Middle frontal gyrus (tissue), 1 donor: ENCODE data around the gene IL6R.
"Not testable (repeated sequence)": the region's sequence is repeated elsewhere in the genome, so short reads cannot be mapped to it uniquely, and the experiment has no call there.

Source experiments
- DNase-seq: peaks from one replicate; pipeline ENCODE4 v3.0.0-alpha.2; 2015; ENCODE audit warnings: low spot score; ENCODE audit errors: extremely low spot score

IL6R gene

GRCh38 chr1:154404984-154405746 is at the start of gene IL6R:
Gene IL6R, plus strand, starts transcription at chr1:154405343. Its CDS starts 287 bp downstream, at chr1:154405630.
- DNase-seq: peak; percentile 52

DNA sequence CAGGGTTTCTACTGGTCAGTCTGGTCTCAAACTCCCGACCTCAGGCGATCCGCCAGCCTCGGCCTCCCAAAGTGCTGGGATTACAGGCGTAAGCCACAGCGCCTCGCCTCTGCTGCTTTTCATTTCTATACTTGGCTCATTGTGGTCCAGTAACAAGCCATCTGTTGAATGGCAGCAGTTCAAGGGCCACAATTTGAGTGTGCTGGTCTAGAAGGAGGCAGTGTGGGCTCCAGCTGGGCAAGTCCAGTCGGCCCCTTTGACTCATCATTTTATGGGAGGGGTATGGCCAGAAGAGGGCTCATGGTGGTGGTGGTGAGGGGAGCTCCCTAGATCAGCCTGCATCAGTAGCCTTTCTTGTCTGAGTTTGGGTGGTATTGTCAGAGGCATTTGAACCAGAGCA is 46.6 kb upstream of the IL6R start:
- DNase-seq: no peak

- DNase-seq: no peak
These were observed 44.9 kb upstream of the IL6R start for GRCh38 chr1:154360288-154360687.

- not testable (repeated sequence) for DNase-seq
These were observed 44.3 kb upstream of the IL6R start for GRCh38 chr1:154360881-154361280.

- no peak for DNase-seq
These were observed 43.8 kb upstream of the IL6R start for GRCh38 chr1:154361357-154361756.

DNA sequence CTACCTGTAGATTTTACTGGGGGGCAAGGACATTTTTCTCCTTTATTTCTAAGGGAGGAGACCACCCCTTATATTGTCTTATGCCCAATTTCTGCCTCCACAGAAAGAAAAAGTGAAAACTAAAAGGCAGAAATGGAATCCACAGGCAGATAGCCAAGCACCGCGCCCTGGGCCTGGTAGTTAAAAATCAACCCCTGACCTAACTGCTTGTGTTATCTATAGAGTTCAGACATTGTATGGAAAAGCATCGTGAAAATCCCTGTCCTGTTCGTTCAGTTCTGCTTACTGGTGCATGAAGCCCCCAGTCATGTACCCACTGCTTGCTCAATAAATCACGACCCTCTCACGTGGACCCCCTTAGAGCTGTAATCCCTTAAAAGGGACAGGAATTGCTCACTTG is 33.7 kb upstream of the IL6R start:
- no peak for DNase-seq

- not testable (repeated sequence) for DNase-seq
These were observed 31.3 kb upstream of the IL6R start for GRCh38 chr1:154373777-154374357.

DNA sequence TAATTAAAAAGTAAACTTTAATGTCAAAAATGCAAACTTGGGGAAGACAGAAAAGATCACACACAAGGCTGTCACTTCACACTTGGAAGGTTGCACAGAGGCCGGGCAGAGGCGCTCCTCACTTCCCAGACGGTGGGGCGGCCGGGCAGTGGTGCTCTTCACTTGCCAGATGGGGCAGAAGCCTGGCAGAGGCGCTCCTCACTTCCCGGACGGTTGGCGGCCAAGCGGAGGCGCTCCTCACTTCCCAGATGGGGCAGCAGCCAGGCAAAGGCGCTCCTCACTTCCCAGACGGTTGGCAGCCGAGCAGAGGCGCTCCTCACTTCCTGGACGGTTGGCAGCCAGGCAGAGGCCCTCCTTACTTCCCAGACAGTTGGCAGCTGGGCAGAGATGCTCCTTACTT is 25.8 kb upstream of the IL6R start:
- DNase-seq: no peak

GRCh38 chr1:154384650-154385489 is 20.3 kb upstream of the IL6R start:
- DNase-seq: no peak

GRCh38 chr1:154386643-154387352 is 18.3 kb upstream of the IL6R start:
- DNase-seq: no peak

DNA sequence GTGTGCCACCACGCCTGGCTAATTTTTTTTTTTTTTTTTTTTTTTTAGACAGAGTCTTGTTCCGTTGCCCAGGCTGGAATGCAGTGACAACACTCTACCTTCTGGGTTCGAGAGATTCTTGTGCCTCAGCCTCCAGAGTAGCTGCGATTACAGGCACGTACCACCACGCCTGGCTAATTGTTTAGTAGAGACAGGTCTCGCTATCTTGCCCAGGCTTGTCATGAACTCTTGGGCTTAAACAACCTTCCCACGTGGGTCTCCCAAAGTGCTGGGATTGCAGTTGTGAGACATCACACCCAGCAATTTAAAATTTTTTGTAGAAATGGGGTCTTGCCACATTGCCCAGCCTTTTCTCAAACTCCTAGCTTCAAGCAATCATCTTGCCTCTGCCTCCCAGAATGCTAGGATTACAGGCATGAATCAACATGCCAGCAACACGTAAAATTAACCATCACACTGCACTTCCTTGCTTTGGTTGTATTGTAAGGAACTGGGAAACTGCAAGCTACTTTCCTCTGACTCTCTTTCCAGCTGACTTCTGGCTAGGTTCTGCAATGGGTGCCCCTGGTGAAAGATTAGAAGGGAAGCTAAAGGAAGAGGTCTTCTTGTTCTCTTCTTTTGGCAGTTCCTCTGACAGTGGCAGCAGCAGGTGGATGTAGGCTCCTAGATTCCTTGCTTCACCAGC is 13.9 kb upstream of the IL6R start:
- DNase-seq: no peak

DNA sequence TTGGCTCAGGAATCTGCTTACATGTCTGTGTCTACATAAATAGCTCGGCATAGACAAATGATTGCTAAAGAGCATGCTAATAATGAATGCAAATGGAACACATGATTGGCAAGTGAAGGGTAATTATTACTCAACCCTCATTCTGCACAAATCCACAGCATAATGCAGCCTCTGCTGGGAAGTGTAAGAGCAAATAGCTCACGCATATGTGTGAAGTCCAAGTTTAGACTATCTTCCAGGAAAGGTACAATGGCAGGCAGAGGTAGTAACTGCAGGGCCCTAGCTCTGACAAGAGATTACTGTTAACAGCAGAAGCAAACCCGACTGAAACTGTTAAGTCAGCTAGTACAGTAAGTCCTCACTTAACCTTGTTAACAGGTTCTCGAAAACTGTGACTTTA is 7.0 kb upstream of the IL6R start:
- DNase-seq: no peak

DNA sequence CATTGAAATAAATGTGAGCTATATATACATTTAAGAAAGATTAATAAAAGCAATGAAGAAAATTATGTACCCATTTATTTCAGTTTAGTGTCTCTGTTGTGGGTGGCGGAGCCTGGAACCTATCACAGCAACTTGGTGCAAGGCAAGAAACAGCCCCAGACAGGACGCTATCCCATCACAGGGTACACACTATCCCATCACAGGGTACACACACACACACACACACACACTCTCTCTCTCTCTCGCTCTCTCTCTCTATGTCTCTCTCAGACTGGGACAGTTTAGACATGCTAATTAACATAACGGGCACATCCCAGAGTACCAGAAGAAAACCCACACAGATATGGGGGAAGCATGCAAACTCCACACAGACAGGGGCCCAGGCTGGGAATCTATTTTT is 6.5 kb upstream of the IL6R start:
- no peak for DNase-seq

- DNase-seq: no peak
These were observed 4.8 kb upstream of the IL6R start for GRCh38 chr1:154400381-154400801.

DNA sequence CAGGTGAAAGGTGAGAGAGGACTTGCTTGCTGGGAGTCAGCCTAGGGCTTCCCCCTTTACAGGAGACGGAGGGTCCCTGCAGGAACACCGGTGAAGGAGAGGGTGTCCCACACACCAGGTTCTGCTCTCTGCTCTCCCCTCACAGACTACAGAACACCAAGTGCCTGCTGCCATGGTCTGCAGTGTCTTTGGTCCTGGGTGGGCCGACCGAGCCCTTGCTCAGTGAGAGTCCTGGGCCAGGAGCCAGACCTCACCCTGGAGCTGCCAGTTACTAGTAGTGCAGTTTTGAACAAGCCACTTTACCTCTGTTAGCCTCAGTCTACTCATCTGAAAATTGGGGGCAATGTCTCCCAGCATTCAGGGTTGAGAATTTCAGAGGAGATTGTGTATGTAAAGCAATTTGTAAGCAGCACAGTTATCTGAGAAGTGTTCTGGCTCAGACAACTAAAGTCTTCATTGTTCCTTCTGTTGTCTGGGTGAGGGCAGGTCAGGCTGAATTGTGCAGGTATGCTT is 2.7 kb upstream of the IL6R start:
- no peak for DNase-seq

GRCh38 chr1:154403261-154403943 is 1.7 kb upstream of the IL6R start:
- DNase-seq: no peak

GRCh38 chr1:154403983-154404382 is 1.2 kb upstream of the IL6R start:
- DNase-seq: no peak

- DNase-seq: no peak
These were observed 622 bp upstream of the IL6R start for GRCh38 chr1:154404511-154404931.

DNA sequence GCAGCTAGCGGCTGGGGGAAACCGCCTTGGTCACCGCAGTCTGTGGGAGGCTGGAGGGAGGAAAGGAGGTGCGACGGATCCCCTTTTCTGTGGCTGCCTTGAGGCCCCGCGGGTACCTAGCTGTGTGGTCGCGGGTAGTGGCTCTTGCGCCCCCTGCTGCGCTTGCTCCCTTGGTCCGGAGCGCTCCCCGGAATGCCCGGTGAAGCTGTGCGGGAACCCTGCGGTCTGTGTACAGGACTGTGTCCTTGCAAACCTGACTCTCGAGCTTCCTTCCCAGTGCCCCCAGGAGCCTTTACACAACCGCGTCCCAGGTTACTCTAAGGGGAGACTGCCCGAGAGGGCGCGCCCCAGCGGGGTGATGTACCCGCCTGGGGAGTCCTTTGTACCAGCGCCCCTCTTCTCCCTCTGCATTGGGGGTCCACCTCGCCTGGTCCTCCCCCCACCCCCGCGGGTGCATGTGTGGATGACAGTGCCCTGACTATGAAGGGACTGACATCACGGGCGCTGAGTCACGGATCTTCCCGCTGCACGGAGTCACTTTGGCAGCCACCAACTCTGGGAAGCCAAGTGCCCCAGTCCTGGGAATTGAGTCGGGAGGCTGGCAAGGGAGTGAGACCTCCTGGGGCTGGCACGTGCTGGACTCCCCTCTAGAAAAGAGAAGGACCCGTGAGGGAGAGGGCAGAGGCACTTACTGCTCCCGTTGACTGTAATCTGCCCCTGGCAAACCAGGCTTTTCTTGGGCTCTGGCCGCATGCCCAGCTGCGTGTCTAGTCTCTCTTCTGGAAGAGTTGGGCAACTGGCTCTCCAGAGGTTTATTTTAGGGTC is 816 bp downstream of the IL6R start:
- DNase-seq: no peak
